Adrenal gland (tissue), 12 donors: ENCODE measurements around the gene TUBB2B. TPM values are rescaled to one million over a fixed set of nuclear protein-coding genes. Genes with fewer than 3 reads are reported as not detected.

Experiments used
- DNase-seq, 7 donors: peaks; one replicate each; pipeline ENCODE4 v3.0.0-alpha.2; 2019 to 2020
- H3K27ac ChIP-seq, 5 donors: fragments of 200-600 bp; sonication (generic) in 4 of 5; 1 replicate in 3 of 5; 2 replicates in 2 of 5; pipeline versions ENCODE4 v1.5.1 to v1.8.0; 2016 to 2020; ENCODE audit warnings: mild to moderate bottlenecking in 1 of 5
- H3K27me3 ChIP-seq: fragments of 200-600 bp; 2 replicates; pipeline ENCODE4 v1.8.0; 2021
- H3K36me3 ChIP-seq, 2 donors: fragments of 200-600 bp; replicated peaks in 1 of 2; 1 replicate in 1 of 2; 2 replicates in 1 of 2; pipeline versions ENCODE4 v1.5.1 to v1.8.0; 2018 to 2022
- H3K4me1 ChIP-seq, 2 donors: fragments of 200-600 bp; replicated peaks in 1 of 2; 1 replicate in 1 of 2; 2 replicates in 1 of 2; pipeline versions ENCODE4 v1.5.1 to v1.8.0; 2018 to 2021
- H3K4me3 ChIP-seq, 4 donors: fragments of 200-600 bp; sonication (generic) in 3 of 4; one replicate each; pipeline ENCODE4 v1.5.1; 2016 to 2018
- H3K9me3 ChIP-seq, 3 donors: fragments of 200-600 bp; sonication (generic) in 1 of 3; replicated peaks in 1 of 3; 1 replicate in 2 of 3; 2 replicates in 1 of 3; pipeline versions ENCODE4 v1.5.1 to v1.8.0; 2016 to 2021
- POLR2A ChIP-seq, 2 donors: fragments of 450-650 bp; IDR thresholded peaks; one replicate each; pipeline ENCODE4 v1.6.1; 2017; ENCODE audit warnings: antibody characterized with exemption in 2 of 2, mild to moderate bottlenecking in 2 of 2, moderate library complexity in 1 of 2
- WGBS, 4 donors: extraction: QIAGEN DNeasy Blood & Tissue Kit in 2 of 4; methylation state at CpG; one replicate each; pipeline versions ENCODE4 v1.1.5 to v1.1.7; 2013 to 2017; 5-methylcytosine and 5-hydroxymethylcytosine counted together
- intact Hi-C, 2 donors: fragments of 100-400 bp; cut with DNase I; formaldehyde crosslinking; loops; one replicate each; pipeline versions ENCODE4 v1.14.1 to v1.15.0; 2022 to 2023
- polyA plus RNA-seq, 3 donors: library from polyadenylated mRNA; stranded (reverse); fragments of 200-250 nt in 2 of 3; fragments of 350-450 nt in 1 of 3; fragmentation: Illumina TruSeq in 1 of 3; extraction: RNeasy Lipid Tissue Mini Kit (QIAGEN cat#74804) in 1 of 3; gene quantifications; one replicate each; pipeline ENCODE4 v1.2.3, GENCODE V29; 2013 to 2014
- total RNA-seq, 9 donors: library from RNA; depleted of rRNA in 4 of 9; stranded (reverse); fragments of >200 nt in 4 of 9; fragments of 120-200 nt in 1 of 9; fragmentation: NEBNext Ultra II Directional in 1 of 9; extraction: Animal tissue kit (Norgen Biotek cat#: 25700) in 1 of 9; gene quantifications; one replicate each; pipeline versions ENCODE4 v1.1.0 to v1.2.4, GENCODE V29; 2013 to 2023
- TF ChIP-seq, protein P1 (sequence below), 6 experiments: fragments of 450-650 bp in 4 of 6; fragments of 200-600 bp in 2 of 6; sonication (generic) in 1 of 6; IDR thresholded peaks; 1 replicate in 5 of 6; 2 replicates in 1 of 6; pipeline versions ENCODE4 v1.5.1 to v1.8.0; 2016 to 2021; ENCODE audit warnings: antibody characterized with exemption in 6 of 6, mild to moderate bottlenecking in 2 of 6, moderate library complexity in 1 of 6
- donor health status: healthy with polysubstance abuse.
- donor health status: Bipolar disorder and iron deficiency.
- donor health status: DM: yes; HTN: yes; CAD: no.
- donor health status: DM: no; HTN: no; CAD: no.
- donor health status: DM: no; HTN: no; CAD: no.
- donor health status: DM: yes; HTN: yes; CAD: no.

The TUBB2B gene
- total and polyA plus RNA-seq, 12 donors, result 0.98 to 37.3 (median 2.1) TPM; not detected in 1

DNA sequence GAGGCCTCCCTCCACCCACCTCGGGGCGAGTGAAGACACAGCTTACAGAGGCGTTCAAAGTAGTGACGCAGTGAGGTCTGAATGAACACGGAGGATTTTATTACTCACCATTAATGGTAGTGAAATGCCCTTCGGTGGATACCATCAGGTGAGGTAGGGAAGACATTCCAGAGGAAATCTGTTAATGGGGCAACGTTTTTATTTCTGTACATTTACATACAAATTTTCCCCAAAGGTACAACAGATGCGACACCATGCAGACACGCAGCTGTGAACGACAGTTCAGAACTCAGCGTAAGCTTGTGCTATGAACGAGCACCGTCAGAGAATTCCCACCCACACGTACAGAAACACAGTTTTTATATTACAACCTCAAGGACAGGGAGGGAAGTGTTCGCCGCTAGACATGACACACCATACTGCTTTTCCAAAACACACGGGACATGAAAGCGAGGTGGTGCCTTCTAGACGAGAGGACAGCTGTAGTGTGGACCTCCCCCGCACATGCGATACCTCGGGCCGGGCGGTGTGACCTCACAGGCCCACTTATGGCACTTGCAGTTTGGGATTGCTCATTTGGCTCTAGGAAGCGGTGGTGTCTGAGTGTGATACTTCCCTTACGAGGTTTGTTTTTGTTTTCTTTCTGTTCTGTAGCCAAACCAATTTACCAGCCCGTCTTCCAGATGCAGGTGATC lies 42.0 kb upstream of the TUBB2B start:
- Histone ChIP-seq H3K9me3 (no peaks in the 10 kb centered on the region), H3K4me3 (no peak overlapping the region), H3K27ac (no peak overlapping the region), H3K4me1 (no peaks in the 10 kb centered on the region), H3K27me3 (no peaks in the 10 kb centered on the region), H3K36me3 (peaks cover 0 to 27% of the 10 kb centered on the region in 2 donors)
- WGBS, 4 donors, result 80 to 84% (median 81%) methylated on average over 27 of the region's 27 CpGs
- no peak for TF ChIP-seq POLR2A (IDR thresholded peaks at IDR 0.05)
- TF ChIP-seq, protein P1, sequence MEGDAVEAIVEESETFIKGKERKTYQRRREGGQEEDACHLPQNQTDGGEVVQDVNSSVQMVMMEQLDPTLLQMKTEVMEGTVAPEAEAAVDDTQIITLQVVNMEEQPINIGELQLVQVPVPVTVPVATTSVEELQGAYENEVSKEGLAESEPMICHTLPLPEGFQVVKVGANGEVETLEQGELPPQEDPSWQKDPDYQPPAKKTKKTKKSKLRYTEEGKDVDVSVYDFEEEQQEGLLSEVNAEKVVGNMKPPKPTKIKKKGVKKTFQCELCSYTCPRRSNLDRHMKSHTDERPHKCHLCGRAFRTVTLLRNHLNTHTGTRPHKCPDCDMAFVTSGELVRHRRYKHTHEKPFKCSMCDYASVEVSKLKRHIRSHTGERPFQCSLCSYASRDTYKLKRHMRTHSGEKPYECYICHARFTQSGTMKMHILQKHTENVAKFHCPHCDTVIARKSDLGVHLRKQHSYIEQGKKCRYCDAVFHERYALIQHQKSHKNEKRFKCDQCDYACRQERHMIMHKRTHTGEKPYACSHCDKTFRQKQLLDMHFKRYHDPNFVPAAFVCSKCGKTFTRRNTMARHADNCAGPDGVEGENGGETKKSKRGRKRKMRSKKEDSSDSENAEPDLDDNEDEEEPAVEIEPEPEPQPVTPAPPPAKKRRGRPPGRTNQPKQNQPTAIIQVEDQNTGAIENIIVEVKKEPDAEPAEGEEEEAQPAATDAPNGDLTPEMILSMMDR (IDR thresholded peaks at IDR 0.05), result no peak
- intact Hi-C loops, result no loop called here
- DNase-seq, result no peak

DNA sequence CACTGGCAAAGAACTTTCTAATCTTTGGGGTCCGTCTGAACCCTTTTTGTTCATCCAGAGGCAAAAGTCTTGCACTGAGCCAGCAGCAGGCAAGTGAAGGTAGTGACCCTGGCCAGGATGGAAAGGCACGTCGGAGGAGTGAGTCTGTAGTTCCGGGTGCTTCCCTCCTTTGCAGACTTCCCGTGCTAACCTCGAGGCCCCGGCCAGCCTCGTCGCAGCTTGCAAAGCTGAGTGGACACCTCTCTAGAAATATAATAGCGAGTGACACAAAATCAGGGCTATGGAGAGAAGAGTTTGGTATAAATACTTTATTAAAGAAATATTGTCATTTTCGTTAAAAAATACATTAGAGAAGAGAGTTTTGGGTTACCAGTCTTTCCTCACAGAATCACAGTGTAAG lies 41.2 kb upstream of the TUBB2B start:
- no peak for TF ChIP-seq POLR2A (IDR thresholded peaks at IDR 0.05)
- TF ChIP-seq, protein P1 (IDR thresholded peaks at IDR 0.05), result no peak
- peaks cover 0 to 34% of the 10 kb centered on the region in 2 donors for H3K36me3 ChIP-seq
- H3K9me3 ChIP-seq, result no peaks in the 10 kb centered on the region
- intact Hi-C loops, result no loop called here
- H3K4me3 ChIP-seq, result no peak overlapping the region
- no peak for DNase-seq
- H3K27ac ChIP-seq, result no peak overlapping the region
- WGBS, 4 donors, result 86 to 91% (median 88%) methylated on average over 11 of the region's 11 CpGs
- no peaks in the 10 kb centered on the region for H3K27me3 ChIP-seq
- H3K4me1 ChIP-seq, result no peaks in the 10 kb centered on the region

GRCh38 chr6:3267162-3267561 lies 39.7 kb upstream of the TUBB2B start:
- no peak for DNase-seq
- no peaks in the 10 kb centered on the region for H3K27me3 ChIP-seq
- H3K4me3 ChIP-seq, result no peak overlapping the region
- intact Hi-C loops, result no loop called here
- no peak overlapping the region for H3K27ac ChIP-seq
- H3K4me1 ChIP-seq, result peaks cover 0 to 7% of the 10 kb centered on the region in 2 donors
- WGBS, 4 donors, result 72 to 91% (median 86%) methylated on average over 4 to 5 of the region's 5 CpGs
- H3K9me3 ChIP-seq, result no peaks in the 10 kb centered on the region
- H3K36me3 ChIP-seq, result peaks cover 0 to 29% of the 10 kb centered on the region in 2 donors
- TF ChIP-seq, protein P1 (IDR thresholded peaks at IDR 0.05), result no peak
- TF ChIP-seq POLR2A (IDR thresholded peaks at IDR 0.05), result no peak

- intact Hi-C loops, result no loop called here
- no peak for DNase-seq
- no peak overlapping the region for H3K4me3 ChIP-seq
- no peaks in the 10 kb centered on the region for H3K9me3 ChIP-seq
- TF ChIP-seq POLR2A (IDR thresholded peaks at IDR 0.05), result no peak
- TF ChIP-seq, protein P1 (IDR thresholded peaks at IDR 0.05), result no peak
- peaks cover 6 to 16% of the 10 kb centered on the region in 2 donors for H3K4me1 ChIP-seq
- H3K27ac ChIP-seq, result no peak overlapping the region
- no peaks in the 10 kb centered on the region for H3K27me3 ChIP-seq
- WGBS, 4 donors, result 52 to 65% (median 56%) methylated on average over 6 to 9 of the region's 9 CpGs
- peaks cover 0 to 19% of the 10 kb centered on the region in 2 donors for H3K36me3 ChIP-seq
These were observed 38.7 kb upstream of the TUBB2B start for GRCh38 chr6:3266170-3266569.
